ENCODE measurements around the gene ZBTB42. TPM values are rescaled to one million over a fixed set of nuclear protein-coding genes. Genes with fewer than 3 reads are reported as not detected.

ZBTB42 gene
- total RNA-seq, 6 donors from 2014 or later = 13.9 to 24.8 (median 20.9) TPM

GRCh38 chr14:104776481-104776880, 24.4 kb upstream of the ZBTB42 start:
- TF ChIP-seq CTCF (IDR thresholded peaks at IDR 0.05) (no peak), POLR2AphosphoS5 (IDR thresholded peaks at IDR 0.05) (no peak), EP300 (IDR thresholded peaks at IDR 0.05) (no peak), POLR2A (IDR thresholded peaks at IDR 0.05) (no peak)
- 99% methylated on average over 13 to 15 of the region's 15 CpGs for WGBS, 2 donors
- no peak overlapping the region for H3K27ac ChIP-seq
- H3K36me3 ChIP-seq = peaks cover 0 to 88% (median 56%) of the 10 kb centered on the region in 4 donors
- no peak overlapping the region for H3K4me3 ChIP-seq
- DNase-seq = peak in 1 of 2 donors; percentile 72
- peaks cover 3 to 17% (median 11%) of the 10 kb centered on the region in 4 donors for H3K4me1 ChIP-seq
- H3K9me3 ChIP-seq = no peaks in the 10 kb centered on the region
- H3K27me3 ChIP-seq = no peaks in the 10 kb centered on the region
- ATAC-seq (ENCODE audit: low FRiP score in 2 of 2) = no peak

GRCh38 chr14:104776961-104777807, 23.7 kb upstream of the ZBTB42 start:
- DNase-seq (peak in 1 of 2 donors; percentile 65), ATAC-seq (ENCODE audit: low FRiP score in 2 of 2) (no peak)
- Histone ChIP-seq H3K4me1 (peaks cover 3 to 17% (median 11%) of the 10 kb centered on the region in 4 donors), H3K27me3 (no peaks in the 10 kb centered on the region), H3K9me3 (no peaks in the 10 kb centered on the region), H3K36me3 (peaks cover 0 to 84% (median 50%) of the 10 kb centered on the region in 4 donors), H3K4me3 (no peak overlapping the region), H3K27ac (no peak overlapping the region)
- TF ChIP-seq POLR2AphosphoS5 (IDR thresholded peaks at IDR 0.05) (no peak), CTCF (IDR thresholded peaks at IDR 0.05) (no peak), EP300 (IDR thresholded peaks at IDR 0.05) (no peak), POLR2A (IDR thresholded peaks at IDR 0.05) (no peak)
- 87 to 91% methylated on average over 16 of the region's 16 CpGs for WGBS, 2 donors

GRCh38 chr14:104777808-104778249, 23.1 kb upstream of the ZBTB42 start:
- Histone ChIP-seq H3K4me1 (peaks cover 3 to 17% (median 11%) of the 10 kb centered on the region in 4 donors), H3K27me3 (no peaks in the 10 kb centered on the region), H3K9me3 (no peaks in the 10 kb centered on the region), H3K27ac (no peak overlapping the region), H3K36me3 (peaks cover 0 to 84% (median 45%) of the 10 kb centered on the region in 4 donors), H3K4me3 (no peak overlapping the region)
- DNase-seq (peak in 1 of 2 donors; percentile 47), ATAC-seq (ENCODE audit: low FRiP score in 2 of 2) (no peak)
- WGBS, 2 donors = 84 to 90% methylated on average over 8 to 15 of the region's 15 CpGs
- TF ChIP-seq POLR2AphosphoS5 (IDR thresholded peaks at IDR 0.05) (no peak), EP300 (IDR thresholded peaks at IDR 0.05) (no peak), POLR2A (IDR thresholded peaks at IDR 0.05) (no peak), CTCF (IDR thresholded peaks at IDR 0.05) (no peak)

- no peak for ATAC-seq (ENCODE audit: low FRiP score in 2 of 2)
- Histone ChIP-seq H3K9me3 (no peaks in the 10 kb centered on the region), H3K36me3 (peaks cover 0 to 76% (median 36%) of the 10 kb centered on the region in 4 donors), H3K4me3 (no peak overlapping the region), H3K27ac (no peak overlapping the region), H3K4me1 (peaks cover 3 to 21% (median 10%) of the 10 kb centered on the region in 4 donors), H3K27me3 (no peaks in the 10 kb centered on the region)
- TF ChIP-seq POLR2A (IDR thresholded peaks at IDR 0.05) (no peak), POLR2AphosphoS5 (IDR thresholded peaks at IDR 0.05) (no peak), EP300 (IDR thresholded peaks at IDR 0.05) (no peak), CTCF (IDR thresholded peaks at IDR 0.05) (no peak)
- peak in 1 of 2 donors; percentile 54 for DNase-seq
- 80 to 93% methylated on average over 2 to 15 of the region's 15 CpGs for WGBS, 2 donors
Measured at GRCh38 chr14:104778694-104779331, 22.1 kb upstream of the ZBTB42 start.
